GM12874 (cell line): ENCODE data around the gene NEDD9.

Experiments
- CTCF ChIP-seq: IDR thresholded peaks from 2 replicates; pipeline ENCODE4 v1.5.1; 2011; ENCODE audit warnings: low read depth, mild to moderate bottlenecking, control low read depth, low read length, moderate library complexity; ENCODE audit not compliant: insufficient read depth

Gene NEDD9

DNA sequence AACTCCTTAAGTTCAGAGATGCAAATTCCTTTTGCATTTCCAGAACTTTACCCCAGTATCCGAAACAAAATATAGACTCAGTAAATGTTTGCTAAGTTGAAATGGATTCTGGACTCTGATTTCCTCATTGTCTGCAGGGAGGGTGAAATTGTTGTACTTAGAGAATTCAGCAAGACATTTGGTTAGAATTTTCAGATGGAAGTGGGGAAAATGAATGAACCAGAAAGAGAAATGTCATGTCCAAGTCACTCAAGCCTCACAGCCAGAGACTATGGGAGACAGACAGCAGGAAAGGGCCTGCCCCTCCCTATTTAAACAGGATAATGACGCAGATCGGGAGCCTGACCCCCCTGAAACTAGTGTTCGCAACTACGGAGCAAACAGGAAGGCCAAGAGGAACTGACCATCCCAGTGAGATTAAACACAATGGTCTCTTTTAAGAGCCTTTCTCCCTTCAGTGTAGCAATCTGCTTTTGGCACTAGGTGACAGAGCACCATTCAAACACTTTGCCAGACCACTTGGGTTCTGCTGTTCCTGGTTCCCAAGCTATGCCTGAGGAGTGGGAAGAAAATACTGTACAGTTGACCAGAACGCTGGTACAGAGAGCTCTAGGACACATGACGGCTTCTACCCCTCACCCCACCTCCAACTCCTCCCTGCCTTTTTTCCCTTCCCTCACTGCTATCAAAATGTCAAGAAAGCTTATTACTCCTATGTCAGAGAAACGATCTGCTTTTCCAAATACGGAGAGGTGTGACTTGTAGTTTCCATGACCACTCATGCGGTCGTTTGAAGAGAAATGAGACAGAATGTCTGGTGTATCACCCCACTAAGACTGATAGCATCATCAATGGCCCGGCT lies 13.7 kb downstream of the NEDD9 start:
- TF ChIP-seq CTCF: no peak

- TF ChIP-seq CTCF: no peak
These were observed 14.4 kb downstream of the NEDD9 start for GRCh38 chr6:11218102-11218442.

DNA sequence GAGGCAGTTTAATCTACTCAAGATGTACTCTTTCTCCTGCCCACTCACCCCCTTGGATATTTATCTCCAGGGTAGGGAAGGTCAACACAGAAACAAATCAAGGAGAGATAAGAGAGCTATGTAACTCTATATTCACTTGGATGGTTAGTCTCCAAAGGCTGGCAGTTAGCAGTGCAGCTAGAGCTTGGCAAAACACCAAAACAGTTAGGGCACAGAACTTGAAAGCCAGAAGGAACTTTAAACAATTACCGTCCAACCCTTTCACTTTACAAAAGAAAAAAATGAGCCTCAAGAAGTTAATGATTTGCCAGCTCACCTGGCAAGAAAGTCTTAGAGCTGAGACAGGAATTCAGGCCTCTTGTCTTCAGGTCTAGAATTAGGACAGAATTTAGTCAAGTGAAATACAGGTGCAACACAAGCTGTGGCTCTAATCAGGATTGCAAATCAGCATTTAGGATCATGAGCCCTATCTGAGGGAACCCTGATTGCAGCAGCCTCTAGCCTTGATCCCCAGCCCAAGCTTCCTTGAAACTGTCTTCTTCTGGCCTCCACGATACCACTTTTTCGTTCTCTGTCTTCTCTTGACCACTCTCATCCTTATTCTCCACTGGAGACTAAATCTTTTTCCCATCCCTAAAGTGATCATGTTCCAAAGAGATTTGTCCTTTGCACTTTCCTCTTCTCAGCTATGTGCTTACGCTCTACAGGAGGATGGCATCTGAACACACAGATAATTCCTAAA lies 14.9 kb downstream of the NEDD9 start:
- no peak for TF ChIP-seq CTCF

GRCh38 chr6:11215773-11216172 lies 16.7 kb downstream of the NEDD9 start:
- no peak for TF ChIP-seq CTCF

DNA sequence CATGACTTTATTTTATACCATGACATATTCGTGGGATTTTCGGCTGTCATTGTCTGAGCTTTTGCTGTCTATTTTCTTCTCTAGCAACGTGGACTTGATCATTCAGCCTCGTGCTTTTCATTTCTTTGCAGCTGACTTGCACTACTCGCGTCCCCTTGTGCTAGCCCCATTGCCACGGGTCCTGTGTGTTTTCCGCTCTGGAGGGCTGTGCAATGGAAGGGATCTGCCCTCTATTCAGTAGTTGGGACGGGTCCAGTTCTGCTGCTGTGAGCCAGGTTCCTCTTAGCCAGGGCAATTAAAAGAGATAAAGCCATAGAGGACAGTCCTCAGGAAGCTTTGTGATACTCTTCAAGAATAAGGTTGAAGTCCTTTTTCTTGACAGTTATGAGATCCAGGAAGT lies 17.6 kb downstream of the NEDD9 start:
- TF ChIP-seq CTCF: no peak

DNA sequence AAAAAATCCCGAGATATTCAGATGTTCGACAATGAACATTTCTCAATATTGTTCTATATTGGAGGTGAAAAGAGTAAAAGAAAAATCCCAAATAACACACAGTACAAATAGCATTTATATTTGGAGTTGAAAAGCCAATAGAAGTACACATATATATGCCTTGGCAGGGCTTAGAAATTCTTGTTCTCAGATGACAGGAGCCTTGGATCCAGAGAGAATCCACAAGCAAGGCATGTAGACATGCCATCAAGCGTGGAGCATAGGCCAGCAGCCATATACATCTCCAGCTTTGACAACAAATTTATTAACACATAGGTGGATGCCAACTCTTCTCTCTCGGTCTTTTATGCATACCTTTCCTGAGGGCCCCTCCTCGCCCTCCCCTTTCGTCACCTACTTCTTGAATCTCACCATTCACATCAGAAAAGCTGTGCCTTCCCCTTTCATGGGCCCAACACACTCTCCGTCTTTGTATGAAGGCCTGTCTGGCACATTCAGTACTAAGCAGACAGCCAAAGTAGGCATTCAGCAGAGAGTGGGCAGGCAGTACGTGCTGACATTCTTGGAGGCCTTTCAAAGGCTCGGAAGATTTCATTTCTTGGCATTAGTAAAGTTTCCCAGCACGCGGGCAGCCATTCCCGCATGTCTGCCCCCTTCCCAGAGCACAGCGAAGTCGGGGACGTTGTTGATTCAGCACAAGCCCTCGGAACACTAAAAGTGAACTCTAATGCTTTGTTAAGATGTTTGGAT lies 18.2 kb downstream of the NEDD9 start:
- TF ChIP-seq CTCF: no peak

- no peak for TF ChIP-seq CTCF
These were observed 18.9 kb downstream of the NEDD9 start for GRCh38 chr6:11213422-11214021.
